ENCODE results near the gene MLPH.

Gene MLPH

GRCh38 chr2:237483018-237483731, 3.9 kb upstream of the MLPH start:
- DNase-seq (ENCODE audit: low read depth) = peak; percentile 56
- H3K4me3 ChIP-seq (ENCODE audit: low read depth, low read length) = no peak overlapping the region
- no peak for TF ChIP-seq POLR2A (IDR thresholded peaks at IDR 0.05; ENCODE audit: extremely low read depth, insufficient read length)
- no peak for TF ChIP-seq MYC (IDR thresholded peaks at IDR 0.05; ENCODE audit: low read depth, low read length)
- TF ChIP-seq, protein P1, sequence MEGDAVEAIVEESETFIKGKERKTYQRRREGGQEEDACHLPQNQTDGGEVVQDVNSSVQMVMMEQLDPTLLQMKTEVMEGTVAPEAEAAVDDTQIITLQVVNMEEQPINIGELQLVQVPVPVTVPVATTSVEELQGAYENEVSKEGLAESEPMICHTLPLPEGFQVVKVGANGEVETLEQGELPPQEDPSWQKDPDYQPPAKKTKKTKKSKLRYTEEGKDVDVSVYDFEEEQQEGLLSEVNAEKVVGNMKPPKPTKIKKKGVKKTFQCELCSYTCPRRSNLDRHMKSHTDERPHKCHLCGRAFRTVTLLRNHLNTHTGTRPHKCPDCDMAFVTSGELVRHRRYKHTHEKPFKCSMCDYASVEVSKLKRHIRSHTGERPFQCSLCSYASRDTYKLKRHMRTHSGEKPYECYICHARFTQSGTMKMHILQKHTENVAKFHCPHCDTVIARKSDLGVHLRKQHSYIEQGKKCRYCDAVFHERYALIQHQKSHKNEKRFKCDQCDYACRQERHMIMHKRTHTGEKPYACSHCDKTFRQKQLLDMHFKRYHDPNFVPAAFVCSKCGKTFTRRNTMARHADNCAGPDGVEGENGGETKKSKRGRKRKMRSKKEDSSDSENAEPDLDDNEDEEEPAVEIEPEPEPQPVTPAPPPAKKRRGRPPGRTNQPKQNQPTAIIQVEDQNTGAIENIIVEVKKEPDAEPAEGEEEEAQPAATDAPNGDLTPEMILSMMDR (IDR thresholded peaks at IDR 0.05; ENCODE audit: low read depth, low read length) = peak; percentile 27
- TF ChIP-seq, protein P2, sequence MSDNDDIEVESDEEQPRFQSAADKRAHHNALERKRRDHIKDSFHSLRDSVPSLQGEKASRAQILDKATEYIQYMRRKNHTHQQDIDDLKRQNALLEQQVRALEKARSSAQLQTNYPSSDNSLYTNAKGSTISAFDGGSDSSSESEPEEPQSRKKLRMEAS (IDR thresholded peaks at IDR 0.05; ENCODE audit: low read depth, low read length) = no peak

DNA sequence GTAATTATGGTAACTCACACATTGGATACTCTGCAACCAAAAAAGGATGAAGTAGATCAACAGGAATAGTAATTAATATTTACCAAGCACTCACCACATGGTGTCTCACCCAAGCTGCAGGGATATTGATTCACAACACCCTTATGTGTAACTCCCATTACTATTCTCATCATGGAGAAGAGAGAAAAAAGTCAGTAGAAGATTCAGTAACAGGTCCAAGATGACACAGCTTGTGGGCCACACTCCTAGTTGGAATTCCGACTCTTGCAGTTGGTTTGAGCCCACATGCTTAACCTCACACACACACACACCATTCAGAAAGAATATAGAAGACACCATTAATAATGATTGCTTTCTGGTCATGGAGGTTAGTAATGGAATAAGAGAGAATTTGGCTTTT, 1.7 kb upstream of the MLPH start:
- no peak for DNase-seq (ENCODE audit: low read depth)
- TF ChIP-seq, protein P1 (IDR thresholded peaks at IDR 0.05; ENCODE audit: low read depth, low read length) = no peak
- TF ChIP-seq, protein P2 (IDR thresholded peaks at IDR 0.05; ENCODE audit: low read depth, low read length) = no peak
- no peak for TF ChIP-seq POLR2A (IDR thresholded peaks at IDR 0.05; ENCODE audit: extremely low read depth, insufficient read length)
- TF ChIP-seq MYC (IDR thresholded peaks at IDR 0.05; ENCODE audit: low read depth, low read length) = no peak
- no peak overlapping the region for H3K4me3 ChIP-seq (ENCODE audit: low read depth, low read length)

- H3K4me3 ChIP-seq (ENCODE audit: low read depth, low read length) = no peak overlapping the region
- TF ChIP-seq POLR2A (IDR thresholded peaks at IDR 0.05; ENCODE audit: extremely low read depth, insufficient read length) = no peak
- TF ChIP-seq, protein P1 (IDR thresholded peaks at IDR 0.05; ENCODE audit: low read depth, low read length) = no peak
- TF ChIP-seq MYC (IDR thresholded peaks at IDR 0.05; ENCODE audit: low read depth, low read length) = no peak
- TF ChIP-seq, protein P2 (IDR thresholded peaks at IDR 0.05; ENCODE audit: low read depth, low read length) = no peak
- no peak for DNase-seq (ENCODE audit: low read depth)
These were observed 1.2 kb upstream of the MLPH start for GRCh38 chr2:237485844-237486243.

DNA sequence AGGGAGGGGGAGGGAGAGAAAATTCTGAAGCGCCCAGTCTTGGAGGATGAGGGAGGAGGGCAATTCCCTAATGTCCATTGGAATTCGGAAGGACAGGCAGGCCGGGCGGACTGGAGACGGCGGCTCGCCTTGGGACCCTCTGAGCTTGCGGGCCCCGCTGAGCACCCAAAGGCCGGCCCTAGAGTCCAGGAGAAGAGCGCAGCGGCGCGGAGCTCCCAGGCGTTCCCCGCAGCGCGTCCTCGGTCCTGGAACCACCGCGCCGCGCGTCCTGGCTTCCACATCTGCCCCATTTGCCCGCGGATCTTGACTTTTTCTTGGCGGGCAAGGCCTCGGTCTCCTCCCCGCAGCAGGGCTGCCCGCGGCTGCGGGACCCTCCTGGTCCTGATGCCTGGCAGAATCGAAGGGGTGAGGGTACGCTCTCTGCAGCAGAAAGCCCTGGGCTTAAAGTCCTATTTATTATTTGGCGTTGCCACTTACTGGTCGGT, 675 bp upstream of the MLPH start:
- no peak for DNase-seq (ENCODE audit: low read depth)
- no peak overlapping the region for H3K4me3 ChIP-seq (ENCODE audit: low read depth, low read length)
- TF ChIP-seq, protein P1 (IDR thresholded peaks at IDR 0.05; ENCODE audit: low read depth, low read length) = no peak
- TF ChIP-seq MYC (IDR thresholded peaks at IDR 0.05; ENCODE audit: low read depth, low read length) = no peak
- TF ChIP-seq POLR2A (IDR thresholded peaks at IDR 0.05; ENCODE audit: extremely low read depth, insufficient read length) = no peak
- TF ChIP-seq, protein P2 (IDR thresholded peaks at IDR 0.05; ENCODE audit: low read depth, low read length) = no peak

- TF ChIP-seq MYC (IDR thresholded peaks at IDR 0.05; ENCODE audit: low read depth, low read length) = no peak
- TF ChIP-seq, protein P2 (IDR thresholded peaks at IDR 0.05; ENCODE audit: low read depth, low read length) = no peak
- DNase-seq (ENCODE audit: low read depth) = no peak
- H3K4me3 ChIP-seq (ENCODE audit: low read depth, low read length) = no peak overlapping the region
These were observed 445 bp downstream of the MLPH start for GRCh38 chr2:237487496-237487895.

- no peak overlapping the region for H3K4me3 ChIP-seq (ENCODE audit: low read depth, low read length)
- TF ChIP-seq, protein P1 (IDR thresholded peaks at IDR 0.05; ENCODE audit: low read depth, low read length) = no peak
- TF ChIP-seq, protein P2 (IDR thresholded peaks at IDR 0.05; ENCODE audit: low read depth, low read length) = no peak
- no peak for TF ChIP-seq MYC (IDR thresholded peaks at IDR 0.05; ENCODE audit: low read depth, low read length)
- TF ChIP-seq POLR2A (IDR thresholded peaks at IDR 0.05; ENCODE audit: extremely low read depth, insufficient read length) = no peak
- DNase-seq (ENCODE audit: low read depth) = no peak
These were observed 1.2 kb downstream of the MLPH start for GRCh38 chr2:237488295-237488694.

Measured in NB4 (cell line).